DOHH2 (cell line): ENCODE data around the gene ZSCAN5B.

Experiments
- EZH2phosphoT487 ChIP-seq: fragments of 200-600 bp; sonication (generic); IDR thresholded peaks from 2 replicates; pipeline ENCODE4 v1.6.1; 2017; ENCODE audit warnings: borderline replicate concordance, mild to moderate bottlenecking, antibody characterized with exemption, low read length, moderate library complexity, mixed read lengths
- TF ChIP-seq, protein P1 (sequence below): fragments of 200-600 bp; sonication (generic); IDR thresholded peaks from one replicate; pipeline ENCODE4 v1.5.1; 2014; ENCODE audit warnings: antibody characterized with exemption, mild to moderate bottlenecking, low read depth, low read length; ENCODE audit not compliant: poor library complexity, severe bottlenecking

DNA sequence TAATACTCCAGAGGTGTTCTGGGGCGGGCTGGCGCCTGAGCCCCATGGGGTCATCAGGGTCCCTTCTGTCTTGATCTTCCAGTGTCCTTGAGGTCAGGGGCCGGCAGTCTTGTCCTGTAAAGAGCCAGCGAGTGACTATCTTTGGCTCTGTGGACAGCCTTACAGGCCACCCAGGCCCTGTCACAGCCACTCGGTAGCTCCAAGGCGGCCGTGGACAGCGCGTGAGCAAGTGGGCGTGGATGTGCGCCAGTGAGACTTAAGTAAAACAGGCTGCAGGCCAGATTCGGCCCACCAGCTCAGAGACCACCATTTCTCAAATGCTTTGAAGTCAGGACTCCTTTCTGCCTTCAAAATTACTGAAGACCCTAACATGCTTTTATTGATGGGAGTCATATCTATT, 52.8 kb downstream of the ZSCAN5B start:
- TF ChIP-seq, protein P1, sequence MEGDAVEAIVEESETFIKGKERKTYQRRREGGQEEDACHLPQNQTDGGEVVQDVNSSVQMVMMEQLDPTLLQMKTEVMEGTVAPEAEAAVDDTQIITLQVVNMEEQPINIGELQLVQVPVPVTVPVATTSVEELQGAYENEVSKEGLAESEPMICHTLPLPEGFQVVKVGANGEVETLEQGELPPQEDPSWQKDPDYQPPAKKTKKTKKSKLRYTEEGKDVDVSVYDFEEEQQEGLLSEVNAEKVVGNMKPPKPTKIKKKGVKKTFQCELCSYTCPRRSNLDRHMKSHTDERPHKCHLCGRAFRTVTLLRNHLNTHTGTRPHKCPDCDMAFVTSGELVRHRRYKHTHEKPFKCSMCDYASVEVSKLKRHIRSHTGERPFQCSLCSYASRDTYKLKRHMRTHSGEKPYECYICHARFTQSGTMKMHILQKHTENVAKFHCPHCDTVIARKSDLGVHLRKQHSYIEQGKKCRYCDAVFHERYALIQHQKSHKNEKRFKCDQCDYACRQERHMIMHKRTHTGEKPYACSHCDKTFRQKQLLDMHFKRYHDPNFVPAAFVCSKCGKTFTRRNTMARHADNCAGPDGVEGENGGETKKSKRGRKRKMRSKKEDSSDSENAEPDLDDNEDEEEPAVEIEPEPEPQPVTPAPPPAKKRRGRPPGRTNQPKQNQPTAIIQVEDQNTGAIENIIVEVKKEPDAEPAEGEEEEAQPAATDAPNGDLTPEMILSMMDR: no peak
- TF ChIP-seq EZH2phosphoT487: no peak
